HepG2 (cell line): ENCODE data around the gene UNC13D. TPM values are rescaled to one million over a fixed set of nuclear protein-coding genes. Genes with fewer than 3 reads are reported as not detected.

ENCODE experiments used
- AFF4 ChIP-seq: sonication (generic); formaldehyde crosslinking; IDR thresholded peaks from 2 replicates; pipeline ENCODE4 v1.4.0; 2020; ENCODE audit warnings: missing genetic modification reagents
- GABPA ChIP-seq, 2 experiments: IDR thresholded peaks; 2 replicates each; pipeline ENCODE4 v1.6.1; 2011 to 2016; ENCODE audit warnings: low read depth in 2 of 2, low read length in 1 of 2, missing biosample characterization in 1 of 2, missing genetic modification characterization in 1 of 2
- GMEB2 ChIP-seq: IDR thresholded peaks from 2 replicates; pipeline ENCODE4 v1.6.1; 2016; ENCODE audit warnings: missing biosample characterization, missing genetic modification reagents, low read depth
- MYPOP ChIP-seq: sonication (generic); formaldehyde crosslinking; IDR thresholded peaks from 2 replicates; pipeline ENCODE4 v1.8.1; 2023; ENCODE audit warnings: mild to moderate bottlenecking, moderate library complexity, missing genetic modification reagents
- PITX1 ChIP-seq: sonication (generic); formaldehyde crosslinking; IDR thresholded peaks from 2 replicates; pipeline ENCODE4 v1.5.1; 2020; ENCODE audit warnings: mild to moderate bottlenecking, missing genetic modification reagents
- PRDM15 ChIP-seq: sonication (generic); formaldehyde crosslinking; IDR thresholded peaks from 2 replicates; pipeline ENCODE4 v1.4.0; 2020; ENCODE audit warnings: missing genetic modification reagents
- SIX4 ChIP-seq: sonication (generic); formaldehyde crosslinking; IDR thresholded peaks from 2 replicates; pipeline ENCODE4 v1.4.0; 2020; ENCODE audit warnings: missing genetic modification reagents
- TCF7L2 ChIP-seq: IDR thresholded peaks from 2 replicates; pipeline ENCODE4 v1.6.1; 2011; ENCODE audit warnings: mild to moderate bottlenecking, low read depth, low read length, moderate library complexity
- TOE1 ChIP-seq: sonication (generic); formaldehyde crosslinking; IDR thresholded peaks from 2 replicates; pipeline ENCODE4 v1.4.0; 2020; ENCODE audit warnings: mild to moderate bottlenecking, missing genetic modification reagents
- ZBTB37 ChIP-seq: sonication (generic); formaldehyde crosslinking; IDR thresholded peaks from 2 replicates; pipeline ENCODE4 v1.4.0; 2020; ENCODE audit warnings: mild to moderate bottlenecking, missing genetic modification reagents
- ZBTB7A ChIP-seq: sonication (generic); formaldehyde crosslinking; IDR thresholded peaks from 2 replicates; pipeline ENCODE4 v1.8.0; 2022; ENCODE audit warnings: mild to moderate bottlenecking, missing genetic modification reagents
- ZNF549 ChIP-seq: sonication (generic); formaldehyde crosslinking; IDR thresholded peaks from 2 replicates; pipeline ENCODE4 v1.5.0; 2020; ENCODE audit warnings: missing genetic modification reagents
- ZNF552 ChIP-seq: sonication (generic); formaldehyde crosslinking; IDR thresholded peaks from 2 replicates; pipeline ENCODE4 v1.9.0; 2022; ENCODE audit warnings: missing genetic modification reagents, mild to moderate bottlenecking, borderline replicate concordance
- ZNF563 ChIP-seq: sonication (generic); formaldehyde crosslinking; IDR thresholded peaks from 2 replicates; pipeline ENCODE4 v1.8.0; 2022; ENCODE audit warnings: mild to moderate bottlenecking, moderate library complexity, missing genetic modification reagents
- ZNF761 ChIP-seq: sonication (generic); formaldehyde crosslinking; conservative IDR thresholded peaks from 2 replicates; pipeline ENCODE4 v1.4.0; 2020; ENCODE audit warnings: mild to moderate bottlenecking, missing genetic modification reagents
- ZNF879 ChIP-seq: sonication (generic); formaldehyde crosslinking; IDR thresholded peaks from 2 replicates; pipeline ENCODE4 v1.8.1; 2023; ENCODE audit warnings: missing genetic modification reagents
- polyA plus RNA-seq, 8 experiments: library from polyadenylated mRNA; depleted of rRNA in 3 of 8; stranded (reverse) in 7 of 8; unstranded in 1 of 8; fragments of >200 nt; fragmentation: Illumina TruSeq in 4 of 8; extraction: Trizol in 4 of 8; gene quantifications; 2 replicates each; pipeline versions ENCODE4 v1.2.1 to v1.2.3, GENCODE V29; 2011 to 2016; ENCODE audit warnings: low read depth in 4 of 8, missing spikeins in 1 of 8, mixed read lengths in 1 of 8; ENCODE audit not compliant: insufficient read depth in 1 of 8
- total RNA-seq, 5 experiments: library from RNA; depleted of rRNA; stranded (reverse); fragments of >200 nt; fragmentation: Illumina TruSeq; extraction: Trizol; gene quantifications; 2 replicates each; pipeline ENCODE4 v1.2.3, GENCODE V29; 2016; ENCODE audit warnings: low read depth in 1 of 5

The UNC13D gene
- total and polyA plus RNA-seq, 2 of the 13 experiments (the other 11 are each of a cell fraction or from before 2014, with no cell fraction given), result 29.7 to 42.7 TPM

- no peak for TF ChIP-seq GMEB2 (CRISPR knock-in tag)
- no peak; the same call in 1 of the 2 replicates for TF ChIP-seq SIX4 (CRISPR knock-in tag)
- TF ChIP-seq TCF7L2, result no peak
- TF ChIP-seq ZNF549 (CRISPR knock-in tag), result peak; percentile 7; the same call in 1 of the 2 replicates
- TF ChIP-seq PITX1 (CRISPR knock-in tag), result peak; percentile 46; the same call in 1 of the 2 replicates
- no peak for TF ChIP-seq ZNF761 (CRISPR knock-in tag)
- TF ChIP-seq TOE1 (CRISPR knock-in tag), result 0 out of 2 replicates have a peak, but pooled peaks have one; percentile 5
- no peak for TF ChIP-seq ZNF552
- no peak for TF ChIP-seq GABPA (IDR thresholded peaks at IDR 0.05; ENCODE audit: low read depth, low read length)
- no peak; the same call in 1 of the 2 replicates for TF ChIP-seq GABPA (CRISPR knock-in tag; IDR thresholded peaks at IDR 0.05; ENCODE audit: low read depth)
- TF ChIP-seq ZBTB37 (CRISPR knock-in tag), result 0 out of 2 replicates have a peak, but pooled peaks have one; percentile 59
- peak; percentile 92 for TF ChIP-seq ZNF879 (CRISPR knock-in tag)
- no peak for TF ChIP-seq ZBTB7A (CRISPR knock-in tag)
- no peak for TF ChIP-seq PRDM15
- TF ChIP-seq ZNF563 (CRISPR knock-in tag), result peak; percentile 55; the same call in 1 of the 2 replicates
- TF ChIP-seq MYPOP (CRISPR knock-in tag), result peak; percentile 12; the same call in 1 of the 2 replicates
- TF ChIP-seq AFF4 (CRISPR knock-in tag), result 0 out of 2 replicates have a peak, but pooled peaks have one; percentile 28
Measured at GRCh38 chr17:75876938-75877751, 32.9 kb upstream of the UNC13D start (continued).
